HG03064 (cell line): ENCODE measurements around the gene KCNC2.
"Not testable (repeated sequence)": the region's sequence is repeated elsewhere in the genome, so short reads cannot be mapped to it uniquely, and the experiment has no call there.

Experiments
- ATAC-seq: cut with Tn5 transposase; IDR thresholded peaks from one replicate; pipeline ENCODE4 v1.9.1; 2021; ENCODE audit warnings: low read depth; ENCODE audit not compliant: unreplicated experiment

Gene KCNC2

DNA sequence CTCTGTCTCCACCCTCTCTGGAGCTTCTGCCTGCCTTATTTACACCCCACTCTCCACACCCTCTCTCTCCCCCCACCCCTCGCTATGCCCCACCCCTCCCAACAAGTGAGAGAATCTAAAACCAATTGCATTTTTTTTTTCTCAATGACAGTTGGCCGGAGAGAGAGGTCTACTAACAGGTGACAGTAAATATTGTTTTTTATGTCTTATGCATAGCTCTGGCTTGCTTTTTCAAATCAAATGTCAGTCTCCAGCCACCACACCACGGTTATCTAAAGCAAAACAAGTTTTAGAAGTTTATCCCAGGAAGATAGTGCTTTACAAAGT lies at the start of gene KCNC2:
Gene KCNC2 (minus strand): TSS at position 28 of the 327 bp plus-strand sequence.
- no peak for ATAC-seq

DNA sequence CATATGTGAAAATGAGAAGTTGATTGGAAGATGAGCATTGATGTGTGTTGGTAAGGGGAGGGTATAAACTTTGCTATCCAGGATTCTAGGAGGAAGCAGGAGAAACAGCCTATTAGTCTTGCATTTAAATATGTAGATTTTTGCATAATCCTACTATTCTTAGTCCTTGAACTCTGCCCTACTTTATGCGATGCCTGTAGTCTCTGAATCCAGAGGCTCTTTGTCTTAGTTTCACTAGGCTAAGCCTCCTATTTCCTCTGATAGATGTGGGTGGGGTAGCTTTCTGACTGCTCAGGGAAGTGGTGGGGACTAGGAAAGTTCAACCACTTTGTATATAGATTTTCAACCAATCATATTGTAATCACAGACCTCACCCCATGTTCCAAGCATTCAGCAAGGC lies 49.5 kb upstream of the KCNC2 start:
- ATAC-seq: no peak

DNA sequence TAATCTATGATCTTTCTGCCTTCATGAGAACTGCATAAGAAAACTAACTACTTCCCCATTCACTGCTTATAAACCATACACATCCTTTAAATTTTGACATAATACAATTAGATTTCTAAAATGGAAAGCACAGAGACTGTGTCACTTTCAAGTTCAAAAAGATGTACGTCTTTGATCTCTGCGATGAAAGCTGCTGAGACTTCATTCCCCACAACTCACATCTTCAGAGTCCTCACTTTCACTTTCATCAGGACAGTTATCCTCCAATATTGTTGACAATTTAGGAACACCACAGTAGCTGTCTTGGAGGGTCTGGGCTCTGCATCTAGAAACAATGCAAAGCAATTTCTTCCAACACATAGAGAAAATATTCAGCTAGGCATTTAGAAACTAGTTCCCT lies 47.9 kb upstream of the KCNC2 start:
- no peak for ATAC-seq

DNA sequence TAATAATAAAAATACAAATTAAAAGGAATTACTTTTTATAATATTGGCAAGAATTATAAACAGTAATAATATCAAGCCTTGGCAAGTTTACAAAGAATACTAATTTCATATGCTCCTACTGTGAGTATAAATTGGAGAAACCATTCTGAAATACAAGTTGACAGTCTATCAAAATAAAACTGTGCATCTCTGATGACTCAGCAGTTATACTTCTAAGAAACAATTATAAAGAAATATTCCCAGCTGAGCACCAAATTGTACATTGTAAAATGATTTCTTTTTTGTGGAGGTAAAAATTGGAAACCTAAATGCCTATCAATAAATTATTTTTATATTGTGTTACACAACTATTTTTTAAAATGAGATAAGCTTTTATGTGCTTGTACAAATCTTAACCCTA lies 35.5 kb upstream of the KCNC2 start:
- no peak for ATAC-seq

DNA sequence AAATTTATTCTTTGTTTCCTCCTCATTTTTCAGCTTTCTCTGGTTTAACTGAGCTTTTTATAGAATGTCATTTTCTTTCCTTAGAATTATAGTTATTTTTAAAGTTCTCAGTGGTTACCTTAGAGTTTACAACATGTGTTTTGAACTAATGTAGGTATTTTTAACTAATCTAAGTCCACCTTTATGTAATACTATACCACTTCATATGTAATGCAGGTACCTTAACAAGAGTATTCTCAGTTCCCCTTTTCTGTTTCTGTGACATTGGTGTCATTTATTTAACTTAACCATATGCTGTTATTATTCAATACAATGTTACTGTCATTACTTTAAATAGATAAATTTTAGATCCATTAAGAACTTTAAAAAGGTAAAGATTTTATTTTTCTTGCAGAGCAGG lies 30.3 kb upstream of the KCNC2 start:
- ATAC-seq: peak; percentile 81

DNA sequence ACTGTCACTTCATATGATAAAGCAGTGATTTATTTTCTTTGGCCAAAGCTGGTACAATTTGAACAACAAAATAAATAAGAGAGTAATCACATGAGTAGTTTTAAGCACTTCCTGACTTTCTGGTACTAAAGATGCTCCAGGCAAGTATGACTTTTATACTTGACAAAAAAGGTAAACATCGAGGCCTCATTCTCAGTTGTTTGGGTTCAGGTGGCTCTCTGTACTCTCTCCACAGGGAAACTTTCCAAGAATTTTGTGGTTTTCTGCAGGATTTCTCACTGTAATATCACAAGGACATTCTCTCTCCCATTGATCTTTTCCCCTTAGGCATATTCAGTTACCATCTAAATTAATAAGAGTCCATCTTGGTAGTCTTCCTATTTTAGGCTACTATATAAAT lies 26.6 kb upstream of the KCNC2 start:
- no peak for ATAC-seq

DNA sequence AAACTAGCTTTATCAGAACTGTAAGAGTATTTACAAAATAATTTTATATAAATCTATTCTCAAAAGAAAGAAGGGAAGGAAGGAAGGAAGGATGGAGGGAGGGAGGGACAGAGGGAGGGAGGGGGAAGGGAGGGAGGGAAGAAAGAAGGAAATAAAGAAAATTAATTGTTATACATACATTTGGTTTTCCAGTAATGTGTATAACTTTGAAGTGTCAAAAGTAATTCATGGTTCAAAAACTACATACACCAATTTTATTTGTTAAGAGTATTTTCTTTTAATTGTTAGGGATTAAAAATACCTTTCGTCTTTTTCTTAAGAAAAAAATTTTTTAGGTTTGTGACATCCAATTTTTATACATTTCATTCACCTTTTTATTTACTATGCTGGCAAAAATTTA lies 17.5 kb upstream of the KCNC2 start:
- no peak for ATAC-seq

DNA sequence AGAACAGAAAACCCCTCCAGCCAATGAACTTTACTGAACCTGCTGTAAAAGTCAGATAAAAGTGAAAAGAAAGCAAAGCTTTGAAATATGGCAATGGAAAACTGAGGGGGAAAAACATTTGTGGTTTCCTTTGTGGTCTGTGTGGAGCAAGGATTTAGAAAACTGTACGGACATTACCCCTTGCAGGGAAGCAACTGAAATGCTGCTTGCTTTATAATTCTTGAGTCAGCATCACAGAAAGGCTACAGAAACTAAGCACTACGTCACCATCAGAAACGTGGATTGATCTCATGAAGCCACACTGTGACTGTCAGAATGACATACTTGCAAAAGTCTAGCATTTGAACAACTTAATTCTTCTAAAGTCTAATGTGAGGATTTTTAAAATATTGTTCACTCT lies 2.4 kb upstream of the KCNC2 start:
- ATAC-seq: no peak

DNA sequence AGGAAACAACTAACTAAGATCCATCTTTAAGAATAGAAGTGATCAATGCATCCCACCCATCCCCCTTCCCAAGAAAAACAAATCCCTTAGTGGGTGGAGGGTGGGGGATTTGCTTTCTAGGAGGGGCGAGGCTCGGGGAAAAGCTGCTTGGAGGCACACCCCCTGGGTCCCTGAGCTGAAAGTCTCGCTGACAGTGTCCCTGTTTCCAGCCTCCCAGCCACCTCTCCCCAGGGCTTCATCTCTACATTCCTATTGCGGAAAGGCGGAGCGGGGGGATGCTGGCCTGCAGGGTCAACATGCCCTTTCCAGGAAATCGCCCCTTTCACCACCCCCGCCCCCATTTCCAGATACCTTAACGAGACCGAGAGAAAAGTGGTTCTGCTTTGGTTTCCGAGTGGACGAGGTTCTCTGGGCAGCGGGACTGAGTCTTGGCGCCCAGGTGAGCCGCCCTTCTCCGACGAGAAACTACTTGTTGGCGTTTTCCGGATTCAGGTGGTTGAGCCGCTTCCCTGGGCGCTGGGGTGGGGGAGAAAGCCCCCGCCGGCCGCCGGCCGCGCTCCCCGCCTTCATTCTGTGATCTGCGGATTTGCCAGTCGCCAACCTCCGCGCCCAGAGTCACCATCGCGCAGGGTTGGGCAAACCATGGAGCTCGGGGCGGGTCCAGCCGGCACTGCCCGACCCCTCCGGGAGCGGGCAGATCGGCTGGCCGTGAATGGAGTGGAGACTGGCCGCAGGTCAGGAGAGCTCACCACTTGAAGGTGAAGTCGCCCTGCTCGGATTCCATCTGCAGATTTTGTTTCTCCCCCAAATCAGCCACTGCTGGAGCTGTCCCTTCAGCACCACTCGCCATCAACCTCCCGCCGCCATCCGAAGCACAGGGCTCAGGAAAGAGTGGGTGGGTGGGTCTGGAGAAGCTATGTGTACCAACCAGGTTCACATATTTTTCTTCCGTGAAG lies 505 bp downstream of the KCNC2 start:
- no peak for ATAC-seq

DNA sequence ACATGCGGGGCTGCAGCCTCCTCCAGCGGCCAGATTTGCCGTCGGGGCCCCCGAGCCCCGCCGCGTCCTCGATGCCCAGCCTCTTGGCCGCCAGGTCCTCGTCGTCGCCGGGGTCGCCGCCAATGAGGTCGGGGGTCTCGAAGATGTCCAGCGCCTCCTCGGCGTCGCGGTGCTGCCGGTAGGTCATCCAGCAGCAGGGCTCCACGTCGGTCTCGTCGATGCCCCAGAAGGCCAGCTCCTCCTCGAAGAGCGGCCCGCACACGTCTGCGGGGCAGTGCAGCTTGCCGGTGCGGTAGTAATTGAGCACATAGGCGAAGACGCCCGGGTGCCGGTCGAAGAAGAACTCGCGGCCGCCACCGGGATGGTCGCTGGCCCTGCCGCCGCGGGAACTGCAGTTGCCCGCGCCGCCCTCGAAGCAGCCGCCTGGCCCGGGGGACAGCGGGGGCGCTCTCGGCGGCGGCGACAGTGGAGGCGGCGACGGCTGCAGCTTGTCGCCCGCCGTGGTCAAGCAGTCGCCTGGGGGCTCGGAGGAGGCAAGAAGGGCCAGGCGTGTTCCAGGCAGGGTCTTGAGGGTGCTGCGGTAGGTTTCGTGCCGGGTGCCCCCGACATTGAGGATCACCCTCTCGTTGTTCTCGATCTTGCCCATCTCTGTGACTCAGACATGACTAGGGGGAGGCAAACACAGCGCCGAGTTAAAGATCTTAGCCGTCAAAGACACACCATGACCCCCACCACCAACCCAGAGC lies 2.1 kb downstream of the KCNC2 start:
- no peak for ATAC-seq

DNA sequence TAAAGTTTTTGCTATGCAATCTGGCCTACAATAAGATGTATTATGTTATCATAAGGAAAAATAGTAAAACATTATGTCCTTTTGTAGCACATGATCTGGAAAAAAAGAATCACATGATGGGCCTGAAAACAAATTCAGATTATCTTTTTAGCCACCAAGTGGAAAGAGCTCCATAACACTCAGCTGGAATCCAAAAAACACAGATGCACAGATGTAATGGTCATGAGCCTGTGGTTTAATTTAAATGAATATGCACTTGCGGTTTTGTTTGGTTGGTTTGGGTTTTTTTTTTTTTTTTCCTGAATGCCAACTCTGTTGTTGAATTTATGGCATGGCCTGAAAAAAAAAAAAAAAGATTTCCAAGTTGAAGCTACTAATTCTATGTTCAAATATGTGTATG lies 4.1 kb downstream of the KCNC2 start:
- no peak for ATAC-seq

DNA sequence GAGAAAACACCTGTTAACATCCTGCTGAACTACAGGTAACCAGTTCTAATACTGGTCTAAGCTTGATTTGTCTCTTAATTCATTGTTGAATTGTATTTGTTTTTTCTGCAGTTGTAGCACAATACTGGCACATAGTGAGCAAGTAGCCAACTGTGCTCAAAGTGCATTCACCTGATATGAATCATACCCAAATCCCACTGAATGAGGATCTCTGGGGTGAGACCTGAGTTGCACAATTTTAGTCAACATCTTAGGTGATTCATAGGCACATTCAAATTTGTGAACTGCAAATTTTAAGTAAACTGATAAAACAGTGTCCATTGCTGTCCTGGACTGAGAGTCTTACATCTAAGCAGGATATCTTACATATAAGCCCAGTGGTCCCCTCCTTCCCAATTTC lies 12.8 kb downstream of the KCNC2 start:
- ATAC-seq: no peak

DNA sequence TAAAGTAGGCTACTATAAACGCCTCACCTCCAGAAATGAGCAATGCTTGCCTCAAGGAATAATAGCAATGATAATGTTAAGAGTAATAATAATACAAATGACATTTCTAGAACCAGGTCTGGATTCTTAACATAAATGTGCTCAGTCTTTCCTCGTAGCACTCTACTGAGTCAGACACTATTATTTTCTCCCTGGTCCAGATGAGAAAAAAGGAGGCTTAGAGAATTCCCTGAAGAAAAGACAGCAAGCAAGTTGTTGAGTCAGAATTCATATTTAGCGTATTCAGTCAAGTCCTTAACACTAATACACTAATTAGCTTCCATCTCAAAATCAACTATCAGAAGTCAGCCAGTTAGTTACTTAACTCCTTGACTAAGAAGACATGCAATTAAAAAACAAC lies 13.2 kb downstream of the KCNC2 start:
- no peak for ATAC-seq

DNA sequence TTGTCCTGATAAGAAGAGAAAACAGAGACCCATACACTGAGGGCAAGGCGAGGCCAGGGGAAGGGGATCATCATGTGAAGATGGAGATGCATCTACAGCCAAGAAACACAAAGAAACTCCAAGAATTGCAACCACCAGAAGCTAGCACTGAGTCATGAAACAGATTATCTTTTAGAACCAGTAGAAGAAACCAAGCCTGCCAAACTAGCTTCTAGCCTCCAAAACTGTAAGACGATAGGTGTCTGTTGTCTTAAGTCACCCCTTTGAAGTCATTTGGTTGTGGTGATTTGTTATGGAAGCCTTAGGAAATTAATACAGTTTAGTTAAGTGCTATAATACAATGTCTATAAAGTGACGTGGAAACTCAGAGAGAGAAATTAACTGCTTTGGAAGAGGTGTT lies 15.4 kb downstream of the KCNC2 start:
- ATAC-seq: no peak

DNA sequence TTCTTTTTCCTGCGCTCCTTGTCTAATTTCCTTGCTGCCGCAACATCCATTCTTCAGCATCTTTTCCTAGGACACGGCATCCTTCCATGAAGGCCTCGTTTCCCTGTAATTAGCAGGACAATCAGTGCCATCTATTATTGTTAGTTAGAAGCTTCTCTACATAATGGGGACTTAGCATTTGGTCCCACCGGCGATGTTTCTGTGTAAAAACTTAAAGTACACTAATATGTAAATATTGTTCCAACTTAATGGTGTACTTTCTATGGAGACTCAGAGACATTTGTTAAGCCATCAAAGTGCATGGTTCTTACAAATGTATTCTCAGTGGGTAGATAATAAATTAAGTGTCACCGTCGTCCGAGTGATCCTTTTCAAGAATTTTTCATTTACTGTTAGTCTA lies 17.4 kb downstream of the KCNC2 start:
- ATAC-seq: no peak

DNA sequence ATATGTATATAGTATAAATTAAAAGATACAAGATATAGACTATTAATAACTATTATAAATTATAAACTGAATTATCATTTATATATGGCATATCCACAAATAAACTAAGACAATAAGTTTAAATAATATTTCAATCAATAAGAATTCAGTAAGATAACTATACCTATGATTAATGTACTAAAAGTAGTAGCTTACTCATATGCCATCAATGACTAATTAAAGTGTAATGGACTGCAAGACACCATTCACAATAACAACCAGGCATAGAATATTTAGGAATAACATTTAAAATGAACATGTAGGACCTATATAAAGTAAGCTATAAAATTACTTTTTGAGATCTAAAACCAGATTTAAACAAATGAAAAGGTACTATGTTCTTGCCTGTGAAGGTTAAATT lies 18.8 kb downstream of the KCNC2 start:
- ATAC-seq: no peak

DNA sequence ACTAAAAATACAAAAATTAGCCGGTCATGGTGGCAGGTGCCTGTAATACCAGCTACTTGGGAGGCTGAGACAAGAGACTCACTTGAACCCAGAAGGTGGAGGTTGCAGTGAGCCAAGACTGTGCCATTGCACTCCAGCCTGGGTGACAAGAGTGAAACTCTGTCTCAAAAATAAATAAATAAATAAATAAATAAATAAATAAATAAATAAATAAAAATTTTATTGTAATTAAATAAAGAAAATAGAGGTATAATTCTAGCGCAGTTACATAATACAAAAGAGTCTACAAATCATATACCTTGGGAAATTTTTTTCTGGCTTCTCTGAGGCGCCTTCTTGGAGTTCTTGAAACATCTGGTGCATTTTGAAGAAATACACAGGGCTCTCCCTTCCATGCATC lies 23.8 kb downstream of the KCNC2 start:
- ATAC-seq: not testable (repeated sequence)

DNA sequence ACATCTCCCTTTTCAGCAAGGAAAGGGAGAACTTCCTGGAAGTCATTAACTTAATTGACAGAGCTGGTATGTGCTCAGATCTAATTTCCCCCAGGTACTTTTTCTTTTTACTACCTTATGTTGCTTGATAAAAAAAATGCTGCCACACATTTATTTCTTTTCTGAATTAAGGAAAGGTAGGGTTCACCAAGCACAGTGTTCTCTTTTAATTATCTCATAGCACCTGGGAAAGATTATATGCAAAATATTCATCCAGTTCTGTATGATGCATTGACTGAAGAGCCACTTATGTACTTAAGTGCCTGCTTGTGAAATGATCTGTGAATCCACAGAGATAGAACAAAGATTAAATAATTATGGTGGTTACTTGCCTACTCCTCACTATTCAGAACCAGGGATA lies 25.1 kb downstream of the KCNC2 start:
- ATAC-seq: no peak

DNA sequence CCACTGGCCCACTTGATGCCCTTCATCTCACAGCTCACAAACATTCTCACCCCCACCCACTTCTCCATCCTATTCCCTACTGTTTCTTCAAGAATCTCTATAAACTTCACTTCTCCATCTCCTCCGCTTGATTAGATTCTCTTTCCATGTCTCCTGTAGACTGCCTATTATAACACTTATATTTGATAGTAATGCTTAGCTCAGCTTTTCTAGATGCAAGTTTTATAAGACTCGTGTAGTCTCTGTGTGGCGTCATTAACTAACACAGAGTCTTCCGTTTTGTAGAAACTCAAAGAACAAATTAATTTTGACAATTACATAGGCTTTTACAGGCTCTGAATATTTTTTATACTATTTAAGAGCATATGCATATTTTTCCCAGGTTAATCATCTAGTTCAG lies 25.7 kb downstream of the KCNC2 start:
- no peak for ATAC-seq

DNA sequence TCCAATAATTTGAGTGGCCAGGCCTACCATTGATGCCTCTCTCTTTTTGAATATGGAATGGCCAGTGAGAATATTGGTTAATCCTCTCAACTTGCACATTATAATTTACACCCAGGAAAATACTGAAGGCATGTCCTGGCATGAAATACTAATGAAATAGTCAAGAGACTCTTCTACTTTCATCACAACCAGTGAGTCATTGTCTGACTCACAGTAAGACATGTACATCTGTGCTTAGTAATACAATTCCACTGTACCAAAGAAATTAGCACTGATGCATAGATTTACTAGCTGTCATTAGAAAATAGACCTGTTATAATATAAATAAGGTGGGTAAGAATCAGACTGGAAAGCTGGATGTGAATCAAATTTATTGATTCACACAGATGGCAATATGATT lies 31.6 kb downstream of the KCNC2 start:
- peak; percentile 87 for ATAC-seq

DNA sequence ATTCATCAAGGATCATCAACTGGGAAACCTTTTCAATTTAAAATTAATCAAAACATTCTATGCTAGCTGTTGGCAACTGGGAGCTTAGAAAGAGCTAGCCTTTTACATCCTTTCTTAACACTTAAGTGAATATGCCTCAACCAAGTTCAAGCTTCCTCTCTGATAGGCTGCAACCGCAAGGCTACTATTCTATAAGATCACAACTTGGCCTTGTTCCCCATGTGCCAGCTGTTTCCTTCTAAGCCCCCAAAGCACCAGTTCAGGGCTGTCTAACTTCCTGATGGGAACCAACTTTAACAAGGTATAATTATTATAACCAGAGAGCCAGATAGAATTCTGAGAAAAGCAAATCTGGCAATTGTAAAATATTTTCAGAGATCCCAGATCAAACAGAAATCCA lies 37.0 kb downstream of the KCNC2 start:
- ATAC-seq: no peak

DNA sequence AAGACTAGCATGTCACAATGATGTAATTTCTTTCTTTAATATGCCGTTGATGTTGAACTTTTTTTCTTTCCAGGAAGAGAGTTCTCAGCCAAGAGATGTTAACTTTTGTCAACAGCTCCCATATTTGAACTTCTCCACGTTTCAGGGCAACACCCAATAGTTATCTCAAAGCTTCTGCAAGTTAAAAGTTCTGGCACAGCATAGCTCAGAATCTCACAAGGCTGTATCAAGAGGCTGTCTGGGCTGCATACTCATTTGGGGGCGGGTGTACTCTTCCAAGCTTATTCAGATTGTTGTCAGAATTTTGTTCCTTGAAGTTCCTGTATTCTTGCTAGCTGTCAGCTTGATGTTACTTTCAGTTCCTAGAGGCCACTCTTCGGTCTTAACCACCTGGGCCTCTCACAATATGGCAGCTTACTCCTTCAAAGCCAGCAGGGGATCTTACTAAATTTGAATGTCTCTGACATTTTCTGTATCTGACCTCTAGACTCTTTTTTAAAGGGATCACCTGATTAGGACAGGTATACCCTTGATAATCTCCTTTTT lies 38.9 kb downstream of the KCNC2 start:
- ATAC-seq: no peak
